Measurements from ENCODE around the gene AKAP10.
A peak's percentile ranks its signal among the peaks of the same experiment; 100 is the strongest.

GRCh38 chr17:19867079-19867328 is 110.6 kb downstream of the AKAP10 start:
- TF ChIP-seq CTCF (IDR thresholded peaks at IDR 0.05), result peak in 4 of 7 experiments; percentile 31 to 39 (median 32)
- peak; percentile 1 to 61 (median 53) for TF ChIP-seq POLR2A (IDR thresholded peaks at IDR 0.05)
